Measurements from ENCODE around the gene PDCD4. TPM values are rescaled to one million over a fixed set of nuclear protein-coding genes. Genes with fewer than 3 reads are reported as not detected.

The PDCD4 gene
- total RNA-seq, 1 donor from 2014 or later = 71.6 TPM

- DNase-seq (ENCODE audit: missing footprints) (no peak), ATAC-seq (no peak)
- intact Hi-C loops (cut with DNase I) = no loop called here
Observed at GRCh38 chr10:110932505-110933180, 60.9 kb downstream of the PDCD4 start.

- intact Hi-C loops (cut with DNase I) = no loop called here
- ATAC-seq (no peak), DNase-seq (ENCODE audit: missing footprints) (no peak)
Observed at GRCh38 chr10:110936757-110937156, 65.0 kb downstream of the PDCD4 start.

- intact Hi-C loops (cut with DNase I) = no loop called here
- DNase-seq (ENCODE audit: missing footprints) = no peak
- ATAC-seq = no peak
Observed at GRCh38 chr10:110939419-110939818, 67.7 kb downstream of the PDCD4 start.

- peak; percentile 75 for ATAC-seq
- intact Hi-C loops (cut with DNase I) = no loop called here
- DNase-seq (ENCODE audit: missing footprints) = no peak
Observed at GRCh38 chr10:110944792-110945396, 73.2 kb downstream of the PDCD4 start.

GRCh38 chr10:110946496-110946895 lies 74.8 kb downstream of the PDCD4 start:
- no peak for ATAC-seq
- intact Hi-C loops (cut with DNase I) = no loop called here
- no peak for DNase-seq (ENCODE audit: missing footprints)

GRCh38 chr10:110947061-110947595 lies 75.4 kb downstream of the PDCD4 start:
- intact Hi-C loops (cut with DNase I) = no loop called here
- DNase-seq (ENCODE audit: missing footprints) (no peak), ATAC-seq (no peak)

Other genes with a start within 250 kb of the PDCD4 start
- gene RBM20, start 227.6 kb upstream of the PDCD4 start, total RNA-seq = 103 TPM
- gene BBIP1, start 47.3 kb downstream of the PDCD4 start, total RNA-seq = 19.0 TPM
- gene SHOC2, start 47.7 kb downstream of the PDCD4 start, total RNA-seq = 44.2 TPM
- 1.0 TPM for gene ADRA2A, start 205.1 kb downstream of the PDCD4 start, total RNA-seq

Data from Right ventricle myocardium inferior (tissue), 1 donor.